Omental fat pad (tissue), 4 donors: ENCODE results near the gene VAC14. TPM values are rescaled to one million over a fixed set of nuclear protein-coding genes. Genes with fewer than 3 reads are reported as not detected.

Experiments
- ATAC-seq: fragments of 150-250 bp; one replicate; pipeline ENCODE4 v1.9.1; 2016; ENCODE audit warnings: mild to moderate bottlenecking, moderate library complexity; ENCODE audit not compliant: low FRiP score
- DNase-seq: peaks from one replicate; pipeline ENCODE4 v3.0.0-alpha.2; 2019; ENCODE audit warnings: low spot score
- total RNA-seq, 4 donors: library from RNA; depleted of rRNA; stranded (reverse); fragments of >200 nt; gene quantifications; one replicate each; pipeline ENCODE4 v1.1.0, GENCODE V29; 2016
- TF ChIP-seq, protein P1 (sequence below), 3 donors: fragments of 450-650 bp; IDR thresholded peaks; one replicate each; pipeline ENCODE4 v1.5.1; 2016 to 2017; ENCODE audit warnings: antibody characterized with exemption in 3 of 3, mild to moderate bottlenecking in 3 of 3, moderate library complexity in 2 of 3

Gene VAC14
- total RNA-seq, 4 donors from 2014 or later = 24.0 to 44.1 (median 35.0) TPM

DNA sequence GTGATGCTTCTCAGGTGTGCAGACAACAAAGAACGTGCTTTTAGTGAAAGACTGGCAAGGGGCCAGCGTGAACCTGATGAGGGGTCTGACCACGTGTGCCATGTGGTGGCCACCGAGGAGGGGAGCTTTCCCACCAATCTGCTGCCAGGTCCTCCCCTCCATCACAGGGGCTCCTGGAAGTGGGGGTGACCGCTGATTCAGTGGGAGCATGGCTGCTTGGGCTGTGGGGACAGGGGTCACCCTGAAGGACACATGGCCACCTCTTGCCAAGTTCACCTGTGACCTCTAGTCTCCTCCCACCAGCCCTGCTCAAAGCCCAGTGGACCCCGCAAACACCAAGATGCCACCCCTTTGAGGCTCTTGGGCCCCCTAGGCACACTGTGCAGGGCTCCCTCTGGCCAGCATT, 77.2 kb downstream of the VAC14 start:
- no peak for ATAC-seq
- TF ChIP-seq, protein P1, sequence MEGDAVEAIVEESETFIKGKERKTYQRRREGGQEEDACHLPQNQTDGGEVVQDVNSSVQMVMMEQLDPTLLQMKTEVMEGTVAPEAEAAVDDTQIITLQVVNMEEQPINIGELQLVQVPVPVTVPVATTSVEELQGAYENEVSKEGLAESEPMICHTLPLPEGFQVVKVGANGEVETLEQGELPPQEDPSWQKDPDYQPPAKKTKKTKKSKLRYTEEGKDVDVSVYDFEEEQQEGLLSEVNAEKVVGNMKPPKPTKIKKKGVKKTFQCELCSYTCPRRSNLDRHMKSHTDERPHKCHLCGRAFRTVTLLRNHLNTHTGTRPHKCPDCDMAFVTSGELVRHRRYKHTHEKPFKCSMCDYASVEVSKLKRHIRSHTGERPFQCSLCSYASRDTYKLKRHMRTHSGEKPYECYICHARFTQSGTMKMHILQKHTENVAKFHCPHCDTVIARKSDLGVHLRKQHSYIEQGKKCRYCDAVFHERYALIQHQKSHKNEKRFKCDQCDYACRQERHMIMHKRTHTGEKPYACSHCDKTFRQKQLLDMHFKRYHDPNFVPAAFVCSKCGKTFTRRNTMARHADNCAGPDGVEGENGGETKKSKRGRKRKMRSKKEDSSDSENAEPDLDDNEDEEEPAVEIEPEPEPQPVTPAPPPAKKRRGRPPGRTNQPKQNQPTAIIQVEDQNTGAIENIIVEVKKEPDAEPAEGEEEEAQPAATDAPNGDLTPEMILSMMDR (IDR thresholded peaks at IDR 0.05) = no peak
- no peak for DNase-seq

DNA sequence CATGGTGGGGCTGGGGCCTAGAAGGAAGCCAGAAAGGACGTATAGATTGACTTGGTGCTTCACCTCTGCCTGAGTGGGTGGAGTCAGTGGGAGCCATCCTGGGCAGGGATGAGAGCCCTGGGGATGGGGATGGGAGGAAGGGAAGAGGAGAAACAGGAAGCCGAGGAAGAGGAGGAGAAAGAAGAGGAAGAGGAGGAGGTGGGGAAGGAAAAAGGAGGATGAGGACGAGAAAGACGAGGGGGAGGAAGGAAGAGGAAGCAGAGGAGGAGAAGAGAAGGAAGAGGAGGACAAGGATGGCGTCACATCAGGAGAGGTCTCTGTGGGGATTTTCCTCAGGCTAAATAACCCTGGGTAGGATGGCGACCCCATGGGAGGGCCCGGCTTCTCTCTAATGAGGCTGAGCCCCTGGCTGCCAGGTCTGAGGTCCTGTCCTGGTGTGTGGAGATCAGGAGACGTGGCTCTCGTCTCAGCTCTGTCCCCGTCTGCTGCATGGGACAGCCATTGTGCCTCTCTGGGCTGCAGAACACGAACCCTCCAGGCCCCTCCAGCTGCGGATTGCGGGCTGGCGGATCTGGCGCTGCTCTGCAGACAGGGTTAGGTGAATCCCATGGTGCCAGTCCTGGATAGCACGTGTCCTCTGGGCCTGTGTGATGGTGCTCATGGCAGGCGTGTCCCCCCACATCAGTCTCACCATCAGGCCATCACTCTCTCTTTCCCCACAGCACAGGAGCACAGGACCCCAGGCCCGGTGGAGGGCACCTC, 79.6 kb downstream of the VAC14 start:
- DNase-seq (no peak), ATAC-seq (no peak)
- TF ChIP-seq, protein P1 (IDR thresholded peaks at IDR 0.05) = no peak

DNA sequence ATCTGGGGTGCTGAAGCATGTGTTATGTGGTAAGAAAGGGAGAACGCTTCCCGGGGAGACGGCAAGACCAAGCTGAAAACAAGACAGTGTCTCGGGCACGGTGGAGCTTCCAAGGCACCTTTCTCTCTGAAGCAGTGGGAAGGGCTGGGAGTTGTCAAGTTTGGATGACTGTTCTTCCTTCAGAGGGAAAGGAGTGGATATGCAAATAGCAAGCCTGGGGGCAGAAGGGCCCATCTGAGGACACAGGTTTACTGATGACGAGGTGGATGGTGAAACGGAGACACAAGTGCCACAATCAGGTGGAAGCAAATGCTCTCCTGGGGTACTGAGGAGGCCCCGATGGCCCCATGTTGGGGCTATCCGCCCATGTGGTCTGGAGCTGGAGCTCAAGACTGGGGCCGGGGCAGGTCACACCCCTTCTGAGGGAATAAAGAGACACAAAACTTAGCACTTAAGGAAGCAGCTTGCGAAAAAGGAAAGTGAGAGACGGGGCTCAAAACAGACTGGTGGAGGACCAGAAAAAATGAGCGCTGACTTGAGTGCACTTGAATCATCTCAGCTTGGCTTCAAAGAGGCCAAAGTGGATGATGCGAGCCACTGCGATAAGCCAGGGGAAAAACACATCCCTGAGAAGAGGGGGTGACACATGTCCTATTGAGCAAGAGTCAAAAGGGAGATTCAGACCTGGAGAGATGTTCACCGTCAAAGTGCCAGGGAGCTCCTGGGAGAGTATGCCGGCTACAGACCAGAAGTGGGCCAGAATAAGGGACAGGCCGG, 80.3 kb downstream of the VAC14 start:
- TF ChIP-seq, protein P1 (IDR thresholded peaks at IDR 0.05) = no peak
- no peak for DNase-seq
- ATAC-seq = no peak

DNA sequence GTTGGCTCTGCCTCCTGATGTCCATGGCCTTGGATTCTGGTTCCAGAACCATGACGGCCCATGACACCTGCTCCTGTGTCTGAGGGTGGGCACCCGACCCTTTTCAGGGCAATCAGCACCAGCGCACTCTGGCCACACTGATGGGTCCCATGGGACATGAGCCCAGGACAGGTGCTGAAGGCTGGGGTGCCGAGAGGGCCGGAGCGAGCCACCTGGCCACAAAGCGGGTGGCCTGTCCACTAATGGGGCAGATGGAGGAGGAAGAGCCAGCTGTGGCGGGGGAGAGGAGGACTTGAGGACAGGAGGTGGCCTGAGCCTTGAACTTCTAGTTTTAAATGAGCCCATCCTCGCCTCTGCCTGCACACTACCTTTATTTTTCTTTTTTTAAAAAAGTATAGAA, 83.9 kb downstream of the VAC14 start:
- DNase-seq (no peak), ATAC-seq (no peak)
- TF ChIP-seq, protein P1 (IDR thresholded peaks at IDR 0.05) = no peak

DNA sequence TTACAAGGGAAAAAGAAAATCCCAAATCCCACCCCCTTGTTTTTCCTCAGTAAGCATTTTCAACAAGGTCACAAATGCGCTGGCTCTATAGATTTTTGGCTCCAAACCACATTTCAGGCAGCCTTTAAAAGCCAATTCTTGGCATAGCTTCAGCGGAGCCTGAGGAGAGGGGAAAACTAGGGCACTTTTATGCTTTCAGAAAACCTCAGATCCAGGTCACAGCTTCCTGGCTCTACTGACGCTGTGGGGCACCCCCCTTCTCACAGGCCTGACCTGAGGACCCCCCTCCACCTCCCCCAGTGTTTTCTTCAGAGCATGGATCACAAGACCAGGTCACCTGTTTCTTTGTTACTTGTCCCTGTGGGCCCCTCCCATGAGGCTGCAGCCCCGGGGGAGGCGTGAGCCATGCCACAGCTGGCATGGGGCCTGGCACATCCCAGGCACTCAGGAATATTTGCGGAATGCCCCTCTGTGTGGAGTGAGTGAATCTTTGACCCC, 85.0 kb downstream of the VAC14 start:
- TF ChIP-seq, protein P1 (IDR thresholded peaks at IDR 0.05) = no peak
- ATAC-seq = no peak
- no peak for DNase-seq

DNA sequence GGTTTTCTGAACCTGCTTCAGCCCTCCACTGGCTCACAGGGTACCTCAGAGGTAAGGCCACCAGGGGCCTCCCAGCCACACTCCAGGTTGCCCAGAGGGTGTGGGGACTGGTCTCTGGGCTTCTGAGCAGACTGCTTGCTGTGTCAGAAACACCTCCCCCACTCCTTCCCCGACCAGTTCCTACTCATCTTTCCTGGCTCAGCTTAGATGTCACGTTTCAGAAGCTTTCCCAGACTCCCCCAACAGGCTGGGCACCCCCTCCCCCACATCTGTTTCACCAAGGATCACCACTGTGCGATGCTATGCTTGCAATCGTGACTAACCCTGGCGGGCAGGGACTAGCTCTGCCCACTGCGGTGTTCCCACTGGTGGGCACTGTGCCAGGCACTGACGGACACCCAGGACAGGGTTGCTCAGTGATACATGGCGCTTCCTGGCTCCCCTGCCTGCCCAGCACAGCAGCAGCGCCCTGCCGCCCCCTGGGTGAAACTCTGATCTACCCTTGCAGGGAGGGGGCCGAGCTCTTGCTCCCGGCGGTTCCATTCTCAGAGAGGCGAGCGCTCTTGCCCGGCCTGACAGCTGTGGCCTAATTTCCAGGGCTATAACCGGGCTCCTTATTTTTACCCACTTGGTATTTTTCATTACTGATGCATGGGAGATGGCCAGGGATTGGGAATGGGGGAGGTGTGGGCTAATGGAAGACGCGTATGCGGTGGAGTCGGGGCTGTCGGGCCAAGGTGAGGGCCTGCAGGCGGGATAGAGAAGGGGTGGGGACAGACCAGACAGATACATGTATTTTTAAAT, 85.7 kb downstream of the VAC14 start:
- DNase-seq = peak; percentile 91
- TF ChIP-seq, protein P1 (IDR thresholded peaks at IDR 0.05) = no peak

More for the DNA sequence above, 85.7 kb downstream of the VAC14 start:
- peak; percentile 91 for ATAC-seq
